ENCODE data around the gene ZNF285. TPM values are rescaled to one million over a fixed set of nuclear protein-coding genes. Genes with fewer than 3 reads are reported as not detected.

Gene ZNF285
- polyA plus RNA-seq, 3 donors, result 0.07 to 0.09 TPM; not detected in 1

DNA sequence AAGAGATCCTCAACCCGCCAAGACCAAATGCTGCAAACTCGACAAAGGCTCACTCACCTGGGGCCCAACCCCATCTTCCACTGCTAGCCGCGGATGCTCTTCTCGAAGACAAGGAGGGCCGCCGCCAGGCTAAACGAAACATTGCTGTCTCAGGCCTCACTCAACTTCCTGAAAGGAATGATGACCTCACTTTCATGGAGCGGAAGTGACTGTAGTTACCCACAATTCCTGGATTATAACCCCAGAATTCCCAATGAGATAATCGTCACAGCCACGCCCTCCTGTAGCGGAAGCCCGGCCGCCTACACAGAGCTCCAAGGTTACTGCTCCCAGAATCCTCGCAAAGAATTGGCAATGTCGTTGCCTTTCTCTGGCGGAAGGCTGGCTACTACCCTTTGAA is 34.4 kb downstream of the ZNF285 start:
- Mint-ChIP-seq H3K36me3 (no peaks in the 10 kb centered on the region), H3K27ac (no peak overlapping the region), H3K4me3 (no peak overlapping the region), H3K27me3 (ENCODE audit: low read depth in 3 of 3) (peaks cover 0 to 2% (median 0%) of the 10 kb centered on the region in 3 donors), H3K4me1 (no peaks in the 10 kb centered on the region), H3K9me3 (peaks cover 12 to 43% (median 36%) of the 10 kb centered on the region in 7 donors)
- Histone ChIP-seq H3K79me2 (ENCODE audit: insufficient read depth, low read length) (no peaks in the 10 kb centered on the region), H3K4me1 (ENCODE audit: control insufficient read depth in 1 of 2, insufficient read depth in 2 of 2, low read length in 2 of 2) (no peaks in the 10 kb centered on the region), H2AFZ (ENCODE audit: insufficient read depth, low read depth, low read length, poor library complexity, severe bottlenecking) (no peak overlapping the region), H3K4me3 (replicated peaks in 1 of 3; ENCODE audit: low read depth in 2 of 3, low read length in 3 of 3) (no peak overlapping the region), H3K27me3 (ENCODE audit: control insufficient read depth in 2 of 2, insufficient read depth in 2 of 2, low read length in 2 of 2) (no peaks in the 10 kb centered on the region), H3K4me2 (replicated peaks; ENCODE audit: extremely low read depth, low read length, poor library complexity, severe bottlenecking) (no peak overlapping the region), H3K27ac (ENCODE audit: low read depth in 1 of 2, low read length in 2 of 2) (no peak overlapping the region), H3K36me3 (replicated peaks in 1 of 2; ENCODE audit: control insufficient read depth in 1 of 2, insufficient read depth in 2 of 2, low read length in 2 of 2) (no peaks in the 10 kb centered on the region), H4K20me1 (ENCODE audit: insufficient read depth, low read length) (no peaks in the 10 kb centered on the region), H3K9me3 (replicated peaks in 1 of 2; ENCODE audit: control insufficient read depth in 1 of 2, insufficient read depth in 1 of 2, low read length in 2 of 2) (peaks cover 17 to 31% of the 10 kb centered on the region in 2 donors), H3K9ac (ENCODE audit: insufficient read depth, low read length, poor library complexity, severe bottlenecking) (no peak overlapping the region)
- TF ChIP-seq, protein P1, sequence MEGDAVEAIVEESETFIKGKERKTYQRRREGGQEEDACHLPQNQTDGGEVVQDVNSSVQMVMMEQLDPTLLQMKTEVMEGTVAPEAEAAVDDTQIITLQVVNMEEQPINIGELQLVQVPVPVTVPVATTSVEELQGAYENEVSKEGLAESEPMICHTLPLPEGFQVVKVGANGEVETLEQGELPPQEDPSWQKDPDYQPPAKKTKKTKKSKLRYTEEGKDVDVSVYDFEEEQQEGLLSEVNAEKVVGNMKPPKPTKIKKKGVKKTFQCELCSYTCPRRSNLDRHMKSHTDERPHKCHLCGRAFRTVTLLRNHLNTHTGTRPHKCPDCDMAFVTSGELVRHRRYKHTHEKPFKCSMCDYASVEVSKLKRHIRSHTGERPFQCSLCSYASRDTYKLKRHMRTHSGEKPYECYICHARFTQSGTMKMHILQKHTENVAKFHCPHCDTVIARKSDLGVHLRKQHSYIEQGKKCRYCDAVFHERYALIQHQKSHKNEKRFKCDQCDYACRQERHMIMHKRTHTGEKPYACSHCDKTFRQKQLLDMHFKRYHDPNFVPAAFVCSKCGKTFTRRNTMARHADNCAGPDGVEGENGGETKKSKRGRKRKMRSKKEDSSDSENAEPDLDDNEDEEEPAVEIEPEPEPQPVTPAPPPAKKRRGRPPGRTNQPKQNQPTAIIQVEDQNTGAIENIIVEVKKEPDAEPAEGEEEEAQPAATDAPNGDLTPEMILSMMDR (IDR thresholded peaks at IDR 0.05), result no peak
- WGBS (ENCODE audit: insufficient coverage), result 81% methylated on average over 12 of the region's 17 CpGs
- intact Hi-C loops (cut with micrococcal nuclease), result no loop called here
- DNase-seq, result no peak

DNA sequence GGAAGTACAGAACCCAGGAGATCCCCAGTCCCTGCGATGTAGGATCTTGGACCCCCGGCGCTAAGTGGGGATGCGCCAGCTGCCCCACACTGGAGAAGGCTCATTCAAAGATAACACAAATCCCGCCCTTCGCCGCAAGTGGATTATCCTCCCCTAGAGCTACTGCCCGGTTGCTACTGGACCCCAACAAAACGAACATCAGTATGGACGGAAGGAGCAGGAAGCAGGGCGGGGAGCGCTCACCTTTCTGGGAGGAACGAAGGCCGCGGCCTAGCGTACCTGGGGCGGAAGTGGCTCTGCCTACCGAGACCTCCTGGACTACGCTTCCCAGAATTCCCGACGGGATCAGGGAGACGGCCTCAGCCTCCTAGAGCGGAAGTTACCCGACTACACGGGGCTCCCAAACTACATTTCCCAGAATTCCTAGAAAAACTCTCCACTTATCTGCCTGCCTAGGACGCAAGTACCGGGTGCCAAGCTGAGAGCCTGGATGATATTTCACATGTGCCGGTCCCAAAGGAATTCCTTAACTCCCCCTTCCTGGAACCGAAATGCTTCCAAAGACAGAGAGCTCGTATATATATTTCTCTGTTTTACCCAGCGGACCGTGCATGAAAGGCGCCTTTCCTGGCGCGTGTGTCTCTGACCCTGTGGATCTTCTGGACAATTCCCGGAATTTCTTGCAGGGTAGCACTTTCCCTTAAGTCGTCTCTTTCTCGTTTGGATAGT is 44.9 kb downstream of the ZNF285 start, which contains the start of gene ZNF112:
ZNF112 (minus strand) TSS at position 298 of the 729 bp plus-strand sequence. CDS start 16,141 bp downstream, outside the sequence.
- WGBS (ENCODE audit: insufficient coverage), result 0% methylated on average over 26 of the region's 38 CpGs
- intact Hi-C loops (cut with micrococcal nuclease), result no loop called here
- Histone ChIP-seq H3K79me2 (ENCODE audit: insufficient read depth, low read length) (no peaks in the 10 kb centered on the region), H3K4me1 (ENCODE audit: control insufficient read depth in 1 of 2, insufficient read depth in 2 of 2, low read length in 2 of 2) (peaks cover 5 to 6% of the 10 kb centered on the region in 2 donors), H3K4me2 (replicated peaks; ENCODE audit: extremely low read depth, low read length, poor library complexity, severe bottlenecking) (peak within 1 kb of the TSS; percentile 71), H3K27ac (ENCODE audit: low read depth in 1 of 2, low read length in 2 of 2) (no peak within 1 kb of the TSS), H3K9ac (ENCODE audit: insufficient read depth, low read length, poor library complexity, severe bottlenecking) (peak within 1 kb of the TSS; percentile 44), H2AFZ (ENCODE audit: insufficient read depth, low read depth, low read length, poor library complexity, severe bottlenecking) (peak within 1 kb of the TSS; percentile 78), H3K27me3 (ENCODE audit: control insufficient read depth in 2 of 2, insufficient read depth in 2 of 2, low read length in 2 of 2) (no peaks in the 10 kb centered on the region), H3K36me3 (replicated peaks in 1 of 2; ENCODE audit: control insufficient read depth in 1 of 2, insufficient read depth in 2 of 2, low read length in 2 of 2) (no peaks in the 10 kb centered on the region), H4K20me1 (ENCODE audit: insufficient read depth, low read length) (no peaks in the 10 kb centered on the region), H3K4me3 (replicated peaks in 1 of 3; ENCODE audit: low read depth in 2 of 3, low read length in 3 of 3) (peak within 1 kb of the TSS; percentile 47 to 83 (median 77)), H3K9me3 (replicated peaks in 1 of 2; ENCODE audit: control insufficient read depth in 1 of 2, insufficient read depth in 1 of 2, low read length in 2 of 2) (peaks cover 12 to 19% of the 10 kb centered on the region in 2 donors)
- TF ChIP-seq, protein P1 (IDR thresholded peaks at IDR 0.05), result no peak
- Mint-ChIP-seq H3K27ac (peak within 1 kb of the TSS in 1 of 7 donors; percentile 15), H3K27me3 (ENCODE audit: low read depth in 3 of 3) (peaks cover 0 to 6% (median 4%) of the 10 kb centered on the region in 3 donors), H3K4me1 (peaks cover 17% of the 10 kb centered on the region), H3K36me3 (no peaks in the 10 kb centered on the region), H3K4me3 (peak within 1 kb of the TSS; percentile 86 to 94), H3K9me3 (peaks cover 10 to 60% (median 38%) of the 10 kb centered on the region in 7 donors)
- peak in 2 of 3 donors; percentile 16 to 27 for DNase-seq
